GM23248 (cell line): ENCODE measurements around the gene OLIG2. TPM values are rescaled to one million over a fixed set of nuclear protein-coding genes. Genes with fewer than 3 reads are reported as not detected.

Experiments
- DNase-seq: peaks from one replicate; pipeline ENCODE4 v3.0.0-alpha.2; 2015
- H2AFZ ChIP-seq: fragments of 200-600 bp; sonication (generic); 2 replicates; pipeline ENCODE4 v1.6.1; 2016; ENCODE audit warnings: antibody characterized with exemption
- H3F3A ChIP-seq: fragments of 200-600 bp; sonication (generic); 2 replicates; pipeline ENCODE4 v1.6.1; 2016; ENCODE audit warnings: mild to moderate bottlenecking, antibody characterized with exemption, mixed run types; ENCODE audit not compliant: insufficient read depth
- H3K27ac ChIP-seq: fragments of 200-600 bp; sonication (generic); 2 replicates; pipeline ENCODE4 v1.5.1; 2016; ENCODE audit warnings: mild to moderate bottlenecking
- H3K27me3 ChIP-seq: fragments of 200-600 bp; sonication (generic); replicated peaks from 2 replicates; pipeline ENCODE4 v1.6.1; 2016; ENCODE audit warnings: mild to moderate bottlenecking; ENCODE audit not compliant: insufficient read depth
- H3K36me3 ChIP-seq: fragments of 200-600 bp; sonication (generic); 2 replicates; pipeline ENCODE4 v1.6.1; 2016; ENCODE audit warnings: low read depth, mild to moderate bottlenecking
- H3K4me1 ChIP-seq: fragments of 200-600 bp; sonication (generic); 2 replicates; pipeline ENCODE4 v1.6.1; 2016; ENCODE audit warnings: mild to moderate bottlenecking; ENCODE audit not compliant: insufficient read depth
- H3K4me2 ChIP-seq: fragments of 200-600 bp; sonication (generic); one replicate; pipeline ENCODE4 v1.6.1; 2016; ENCODE audit warnings: mild to moderate bottlenecking; ENCODE audit not compliant: unreplicated experiment
- H3K4me3 ChIP-seq: fragments of 200-600 bp; sonication (generic); 2 replicates; pipeline ENCODE4 v1.5.1; 2016; ENCODE audit warnings: mild to moderate bottlenecking
- H3K79me2 ChIP-seq: fragments of 200-600 bp; sonication (generic); 2 replicates; pipeline ENCODE4 v1.6.1; 2016; ENCODE audit warnings: mild to moderate bottlenecking; ENCODE audit not compliant: insufficient read depth
- H3K9ac ChIP-seq: fragments of 200-600 bp; sonication (generic); 2 replicates; pipeline ENCODE4 v1.6.1; 2016; ENCODE audit warnings: mild to moderate bottlenecking
- H3K9me2 ChIP-seq: fragments of 200-600 bp; sonication (generic); 2 replicates; pipeline ENCODE4 v1.6.1; 2016; ENCODE audit warnings: mixed run types, mild to moderate bottlenecking, moderate library complexity; ENCODE audit not compliant: insufficient read depth
- H3K9me3 ChIP-seq: fragments of 200-600 bp; sonication (generic); one replicate; pipeline ENCODE4 v1.6.1; 2017; ENCODE audit warnings: low read depth
- H4K20me1 ChIP-seq: fragments of 200-600 bp; sonication (generic); 2 replicates; pipeline ENCODE4 v1.6.0; 2016; ENCODE audit not compliant: insufficient read depth
- EZH2 ChIP-seq: fragments of 200-600 bp; sonication (generic); IDR thresholded peaks from 2 replicates; pipeline ENCODE4 v1.6.1; 2018; ENCODE audit warnings: antibody characterized with exemption, mild to moderate bottlenecking; ENCODE audit not compliant: insufficient read depth, poor library complexity, severe bottlenecking
- EZH2phosphoT487 ChIP-seq: fragments of 200-600 bp; sonication (generic); IDR thresholded peaks from 2 replicates; pipeline ENCODE4 v1.6.1; 2018; ENCODE audit warnings: antibody characterized with exemption, moderate library complexity, mild to moderate bottlenecking, low read depth; ENCODE audit not compliant: insufficient read depth
- WGBS, 2 experiments: methylation state at CpG; one replicate each; pipeline ENCODE4 v1.1.6; 2015 to 2017; ENCODE audit warnings: low lambda C conversion rate in 2 of 2, low coverage in 1 of 2; ENCODE audit errors: missing lambda C conversion rate in 2 of 2; 5-methylcytosine and 5-hydroxymethylcytosine counted together
- in situ Hi-C: fragments of 300-500 bp; cut with MboI; formaldehyde crosslinking; loops from 2 replicates; pipeline ENCODE4 v1.15.0; 2020
- polyA plus RNA-seq: library from polyadenylated mRNA; unstranded; fragments of >200 nt; fragmentation: Nextera tagmentation; extraction: Ambion mirVana; gene quantifications from 2 replicates; pipeline ENCODE4 v1.2.1, GENCODE V29; 2016
- total RNA-seq: library from RNA; depleted of rRNA; stranded (reverse); fragments of >200 nt; shearing (Covaris generic); gene quantifications from 2 replicates; pipeline ENCODE4 v1.2.3, GENCODE V29; 2014

Gene OLIG2
- total and polyA plus RNA-seq, 2 experiments from 2014 or later: not detected

GRCh38 chr21:33010931-33011330 is 14.8 kb upstream of the OLIG2 start:
- no peak overlapping the region for H3K27ac ChIP-seq
- H2AFZ ChIP-seq: no peak overlapping the region
- WGBS, 2 experiments: 80 to 83% methylated on average over 1 of the region's 1 CpG
- no peaks in the 10 kb centered on the region for H3K9me2 ChIP-seq
- H3K9ac ChIP-seq: no peak overlapping the region
- peaks cover 5% of the 10 kb centered on the region for H3K4me1 ChIP-seq
- peak overlapping the region; percentile 62 for H3K4me2 ChIP-seq
- H3K36me3 ChIP-seq: no peaks in the 10 kb centered on the region
- H3F3A ChIP-seq: 0 out of 2 replicates have a peak, but pooled peaks cover 5% of the 10 kb centered on the region
- TF ChIP-seq EZH2 (no peak), EZH2phosphoT487 (no peak)
- DNase-seq: no peak
- no peak overlapping the region for H3K4me3 ChIP-seq
- H3K27me3 ChIP-seq: peaks cover 35% of the 10 kb centered on the region; the same call in 1 of the 2 replicates
- in situ Hi-C loops: no loop called here
- no peaks in the 10 kb centered on the region for H3K79me2 ChIP-seq
- no peaks in the 10 kb centered on the region for H4K20me1 ChIP-seq
- no peaks in the 10 kb centered on the region for H3K9me3 ChIP-seq

DNA sequence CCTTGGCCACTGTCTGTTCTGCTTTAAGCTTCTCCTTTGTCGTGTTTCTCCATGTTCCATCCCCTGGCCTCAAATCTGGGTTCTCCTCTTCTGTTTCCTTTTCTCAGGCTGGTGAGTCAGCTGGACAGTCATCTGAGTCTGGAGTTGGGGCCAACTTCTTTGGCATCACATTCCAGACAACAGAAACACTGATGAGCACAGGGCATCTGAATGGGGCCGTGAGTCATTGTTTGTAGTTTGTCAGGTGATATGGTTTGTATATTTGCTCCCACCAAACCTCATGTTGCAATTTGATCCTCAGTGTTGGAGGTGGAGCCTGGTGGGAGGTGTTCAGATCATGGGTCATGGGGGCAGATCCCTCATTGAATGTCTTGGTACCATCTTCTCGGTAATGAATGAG is 14.3 kb upstream of the OLIG2 start:
- Histone ChIP-seq H3K4me2 (peak overlapping the region; percentile 62), H3K9me3 (no peaks in the 10 kb centered on the region), H2AFZ (no peak overlapping the region), H3K79me2 (no peaks in the 10 kb centered on the region), H4K20me1 (no peaks in the 10 kb centered on the region), H3F3A (0 out of 2 replicates have a peak, but pooled peaks cover 5% of the 10 kb centered on the region), H3K9ac (no peak overlapping the region), H3K4me3 (no peak overlapping the region), H3K36me3 (no peaks in the 10 kb centered on the region), H3K27me3 (peaks cover 40% of the 10 kb centered on the region), H3K4me1 (peaks cover 5% of the 10 kb centered on the region), H3K9me2 (no peaks in the 10 kb centered on the region), H3K27ac (no peak overlapping the region)
- WGBS, 2 experiments: 41% methylated on average over 3 of the region's 3 CpGs
- in situ Hi-C loops: no loop called here
- TF ChIP-seq EZH2phosphoT487: no peak
- no peak for TF ChIP-seq EZH2
- peak; percentile 95 for DNase-seq

DNA sequence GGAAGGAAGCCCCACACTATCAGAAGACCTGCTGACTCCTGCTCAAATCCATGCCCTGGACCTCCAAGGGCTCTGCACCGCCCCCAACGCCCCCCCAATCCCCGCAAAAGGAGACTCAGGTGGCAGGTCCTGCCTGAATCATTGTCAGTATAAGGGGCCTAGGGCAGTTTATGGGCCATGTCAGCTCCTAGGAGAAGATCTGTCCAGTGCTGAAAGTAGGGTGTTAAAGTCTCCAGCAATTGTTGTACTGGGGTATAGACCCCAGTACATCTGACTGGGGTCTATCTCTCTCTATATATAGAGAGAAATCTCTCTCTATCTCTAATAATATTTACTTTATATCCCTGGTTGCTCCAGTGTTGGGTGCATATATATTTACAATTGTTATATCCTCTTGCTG is 12.1 kb upstream of the OLIG2 start:
- H3K27me3 ChIP-seq: peaks cover 47% of the 10 kb centered on the region
- DNase-seq: no peak
- no peaks in the 10 kb centered on the region for H3K9me3 ChIP-seq
- H3K79me2 ChIP-seq: no peaks in the 10 kb centered on the region
- no peak overlapping the region for H3K4me3 ChIP-seq
- H3K4me2 ChIP-seq: no peak overlapping the region
- no peak overlapping the region for H3K9ac ChIP-seq
- TF ChIP-seq EZH2 (no peak), EZH2phosphoT487 (no peak)
- H3K9me2 ChIP-seq: no peaks in the 10 kb centered on the region
- no peak overlapping the region for H3K27ac ChIP-seq
- H3K36me3 ChIP-seq: no peaks in the 10 kb centered on the region
- WGBS, 2 experiments: 3 to 11% methylated on average over 3 of the region's 3 CpGs
- H2AFZ ChIP-seq: no peak overlapping the region
- peaks cover 5% of the 10 kb centered on the region for H3K4me1 ChIP-seq
- H3F3A ChIP-seq: 0 out of 2 replicates have a peak, but pooled peaks cover 5% of the 10 kb centered on the region
- no peaks in the 10 kb centered on the region for H4K20me1 ChIP-seq
- in situ Hi-C loops: no loop called here

DNA sequence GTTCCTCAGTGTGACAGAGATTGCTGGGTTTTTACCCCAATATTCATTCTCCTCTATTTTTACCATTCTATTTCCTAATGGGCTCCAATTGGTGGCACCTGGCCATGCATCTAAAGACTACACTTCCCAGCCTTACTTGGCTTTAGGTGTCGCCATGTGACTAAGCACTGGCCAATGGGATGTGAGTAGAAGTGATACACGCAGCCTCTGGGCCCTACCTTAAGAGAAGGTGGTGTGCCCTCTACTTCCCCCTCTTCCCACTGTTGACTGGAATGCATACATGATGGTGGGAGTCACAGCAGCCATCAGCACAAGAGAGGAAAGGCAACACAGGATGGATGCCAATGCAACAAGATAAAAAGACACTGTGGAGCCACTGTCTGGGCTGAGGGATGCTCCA is 11.4 kb upstream of the OLIG2 start:
- Histone ChIP-seq H3K9me2 (no peaks in the 10 kb centered on the region), H3K9me3 (no peaks in the 10 kb centered on the region), H3K79me2 (no peaks in the 10 kb centered on the region), H3F3A (0 out of 2 replicates have a peak, but pooled peaks cover 5% of the 10 kb centered on the region), H3K27ac (no peak overlapping the region), H3K4me3 (no peak overlapping the region), H3K4me1 (peaks cover 5% of the 10 kb centered on the region), H3K27me3 (peaks cover 48% of the 10 kb centered on the region), H3K4me2 (no peak overlapping the region), H4K20me1 (no peaks in the 10 kb centered on the region), H3K36me3 (no peaks in the 10 kb centered on the region), H2AFZ (no peak overlapping the region), H3K9ac (no peak overlapping the region)
- in situ Hi-C loops: no loop called here
- 41 to 56% methylated on average over 2 of the region's 2 CpGs for WGBS, 2 experiments
- no peak for DNase-seq
- TF ChIP-seq EZH2phosphoT487: no peak
- TF ChIP-seq EZH2: no peak

GRCh38 chr21:33015096-33015495 is 10.6 kb upstream of the OLIG2 start:
- Histone ChIP-seq H3K4me2 (no peak overlapping the region), H3K36me3 (no peaks in the 10 kb centered on the region), H3K4me3 (no peak overlapping the region), H3K4me1 (peaks cover 5% of the 10 kb centered on the region), H3K27me3 (peaks cover 55% of the 10 kb centered on the region), H3K79me2 (no peaks in the 10 kb centered on the region), H3F3A (0 out of 2 replicates have a peak, but pooled peaks cover 5% of the 10 kb centered on the region), H2AFZ (no peak overlapping the region), H3K9me2 (no peaks in the 10 kb centered on the region), H4K20me1 (no peaks in the 10 kb centered on the region), H3K27ac (no peak overlapping the region), H3K9me3 (no peaks in the 10 kb centered on the region), H3K9ac (no peak overlapping the region)
- TF ChIP-seq EZH2phosphoT487 (no peak), EZH2 (no peak)
- 10 to 17% methylated on average over 4 of the region's 4 CpGs for WGBS, 2 experiments
- in situ Hi-C loops: no loop called here
- no peak for DNase-seq
